ENCODE data around the gene IRF2BPL.
A peak's percentile ranks its signal among the peaks of the same experiment; 100 is the strongest.

The IRF2BPL gene

DNA sequence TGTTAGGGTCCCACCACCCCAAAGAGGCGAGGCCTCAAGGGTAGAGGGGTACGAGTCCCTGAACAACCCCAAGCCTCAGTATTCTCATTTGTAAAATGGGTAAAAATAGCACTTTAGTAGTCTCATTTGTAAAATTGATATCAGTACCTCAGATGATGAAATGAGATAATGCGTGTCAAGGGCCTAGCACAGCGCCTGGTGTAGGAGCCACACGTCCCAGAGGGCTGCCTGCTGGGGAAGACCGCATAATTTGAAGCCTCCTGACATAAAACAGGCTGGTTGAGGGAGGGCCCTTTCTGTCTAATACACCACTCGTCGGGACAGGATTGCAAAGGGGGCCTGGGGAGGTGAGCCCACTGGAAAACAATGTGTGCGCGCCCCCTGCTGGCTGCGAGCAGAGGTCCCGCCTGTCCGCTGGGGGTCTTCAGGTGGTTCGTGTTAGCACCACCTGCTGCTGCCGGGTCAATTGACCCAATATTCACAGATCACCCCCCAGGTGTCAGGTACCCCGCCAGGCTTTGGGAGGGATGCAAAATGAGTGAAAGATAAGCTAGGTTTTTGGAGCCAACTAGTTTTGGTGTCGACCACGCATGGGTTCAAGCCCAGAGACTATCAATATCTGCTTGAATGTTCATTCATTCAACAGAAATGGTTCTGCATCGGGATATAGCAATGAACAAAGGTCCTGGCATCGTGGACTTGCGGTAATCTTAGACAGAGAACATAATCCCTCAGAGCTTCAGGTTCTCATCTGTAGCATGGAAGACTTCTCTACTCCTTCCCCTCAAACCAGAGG, 24.7 kb upstream of the IRF2BPL start:
- peak; percentile 67 for DNase-seq

DNA sequence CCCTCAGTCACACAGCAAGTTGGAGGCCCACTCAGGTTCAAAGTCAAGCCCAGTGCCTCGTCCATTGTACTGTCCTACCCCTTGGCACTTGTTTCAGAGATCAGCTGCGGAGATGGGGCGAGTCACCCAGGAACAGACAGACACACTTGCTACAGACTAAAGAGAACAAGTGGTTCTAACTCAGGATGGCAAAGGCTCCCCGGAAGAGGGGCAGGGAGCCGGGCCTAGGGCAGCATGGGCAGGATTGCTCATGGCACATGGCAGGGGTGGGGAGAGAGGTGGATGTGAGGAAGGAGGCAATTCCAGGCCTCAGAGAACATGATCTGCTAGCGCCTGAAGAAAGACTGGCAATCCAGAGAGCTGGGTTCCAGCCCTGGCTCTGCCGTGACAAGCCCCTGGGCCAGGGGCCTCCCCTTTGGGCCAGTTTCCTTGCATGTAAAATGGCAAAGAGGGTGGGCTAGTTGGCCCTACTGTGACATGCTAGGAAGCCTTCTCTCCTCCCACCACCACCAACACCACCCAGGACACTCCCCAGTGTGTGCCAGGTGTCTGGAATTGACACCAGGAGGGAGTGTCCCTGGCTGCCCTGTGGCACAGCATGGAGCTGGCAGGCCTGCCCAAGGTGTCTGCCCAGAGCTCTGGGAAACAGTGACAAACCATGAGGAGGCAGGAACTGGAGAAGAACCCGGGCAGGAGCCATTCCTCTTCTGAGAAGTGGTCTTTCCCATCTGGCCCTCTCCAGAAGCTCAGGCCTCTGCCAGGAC, 24.0 kb upstream of the IRF2BPL start:
- DNase-seq, result no peak

DNA sequence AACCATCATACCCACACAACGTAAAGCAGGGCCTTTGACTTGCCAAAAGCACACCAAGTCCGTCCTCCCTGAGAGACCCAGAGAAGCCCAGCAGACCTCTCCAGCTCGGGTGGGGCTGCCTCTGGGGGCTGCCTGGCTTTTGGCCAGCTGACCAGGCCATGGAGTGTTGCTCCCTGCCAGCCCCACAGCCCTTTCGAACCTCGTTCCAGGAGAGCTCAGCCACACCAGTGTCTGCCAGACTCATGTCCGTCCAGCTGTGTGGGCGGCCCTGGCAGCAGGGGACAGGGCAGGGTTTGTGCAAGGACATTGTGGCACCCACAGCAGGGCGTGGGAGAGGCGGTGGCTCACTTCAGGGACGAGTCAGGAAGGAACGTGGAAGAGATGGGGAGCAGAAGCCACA, 22.6 kb upstream of the IRF2BPL start:
- DNase-seq, result no peak

DNA sequence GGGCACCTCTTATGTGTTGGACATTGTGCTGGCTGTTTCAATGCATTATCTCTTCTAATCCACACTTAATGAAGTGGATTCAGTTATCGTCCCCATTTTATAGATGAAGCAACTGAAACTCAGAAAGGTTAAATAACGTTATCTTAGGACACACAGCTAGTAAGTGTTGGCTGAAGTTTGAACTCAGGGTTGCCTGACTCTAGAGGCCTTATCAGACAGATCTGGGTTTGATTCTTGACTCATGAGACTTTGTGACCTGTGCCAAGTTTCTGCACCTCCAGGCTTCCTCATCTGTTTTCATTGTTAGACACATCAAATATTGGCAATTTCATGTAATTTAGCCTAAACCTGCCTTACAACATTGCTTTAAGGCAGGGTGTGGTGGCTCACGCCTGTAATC, 18.2 kb upstream of the IRF2BPL start:
- DNase-seq, result no peak

DNA sequence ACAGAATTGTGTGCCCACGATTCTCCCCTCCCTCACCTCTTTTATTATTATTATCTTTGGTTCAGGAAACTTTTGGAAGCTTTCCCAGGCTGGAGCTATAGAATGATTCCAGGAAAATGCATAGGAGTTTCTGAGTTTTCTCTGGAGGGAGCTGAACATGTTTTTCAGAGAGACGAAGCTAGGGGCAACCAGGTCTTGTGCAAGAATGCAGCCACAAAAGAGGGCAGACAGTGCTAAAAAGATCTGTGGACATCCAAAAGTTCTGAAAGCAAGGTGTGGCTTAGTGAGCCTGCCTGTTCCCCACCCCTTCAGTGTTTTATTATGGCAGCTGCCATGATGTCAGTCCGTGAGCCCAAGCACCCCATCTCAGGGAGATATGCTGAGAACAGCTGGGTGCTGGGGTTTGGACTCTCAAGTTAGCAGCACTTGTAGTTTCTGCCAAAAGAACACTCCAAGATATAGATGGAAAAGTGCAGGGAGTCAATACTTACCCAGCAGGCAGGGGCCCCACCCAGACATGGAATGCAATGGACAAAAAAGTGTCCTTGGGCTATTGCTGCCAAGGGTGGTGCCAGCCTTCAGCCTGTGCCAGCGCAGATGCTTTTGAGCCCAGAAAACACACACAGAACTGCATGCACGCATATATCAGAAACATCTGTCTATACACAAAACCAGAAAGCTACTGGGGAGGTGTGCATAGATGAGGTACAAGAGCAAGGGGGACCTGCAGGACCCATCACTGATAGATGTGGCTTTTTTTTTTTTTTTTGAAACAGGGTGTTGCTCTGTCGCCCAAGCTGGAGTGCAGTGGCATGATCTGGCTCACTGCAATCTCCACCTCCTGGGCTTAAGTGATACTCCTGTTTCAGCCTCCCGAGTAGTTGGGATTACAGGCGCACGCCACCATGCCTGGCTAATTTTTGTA, 17.0 kb upstream of the IRF2BPL start:
- DNase-seq, result no peak

DNA sequence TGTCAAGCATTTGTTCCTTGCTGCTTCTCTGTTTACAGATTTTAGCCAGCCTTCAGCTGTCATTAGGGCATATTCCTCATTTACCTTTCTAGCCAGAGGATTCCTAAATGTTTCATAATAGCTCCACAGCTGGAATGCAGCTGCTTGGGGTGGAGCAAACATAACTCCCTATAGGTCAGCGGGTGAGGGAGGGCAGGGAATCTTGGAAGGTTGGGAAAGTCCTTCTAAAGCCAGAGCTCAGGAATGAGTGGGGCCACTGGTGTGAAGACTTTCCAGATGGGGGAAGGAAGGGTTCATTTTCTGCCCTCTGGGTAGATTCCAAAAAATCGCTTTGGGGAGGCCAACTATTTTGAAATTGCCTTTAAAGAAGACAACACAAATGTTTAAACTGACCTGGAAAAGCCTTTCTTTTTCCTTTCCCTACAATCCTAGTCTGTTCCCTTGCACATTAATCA, 16.3 kb upstream of the IRF2BPL start:
- DNase-seq, result no peak

DNA sequence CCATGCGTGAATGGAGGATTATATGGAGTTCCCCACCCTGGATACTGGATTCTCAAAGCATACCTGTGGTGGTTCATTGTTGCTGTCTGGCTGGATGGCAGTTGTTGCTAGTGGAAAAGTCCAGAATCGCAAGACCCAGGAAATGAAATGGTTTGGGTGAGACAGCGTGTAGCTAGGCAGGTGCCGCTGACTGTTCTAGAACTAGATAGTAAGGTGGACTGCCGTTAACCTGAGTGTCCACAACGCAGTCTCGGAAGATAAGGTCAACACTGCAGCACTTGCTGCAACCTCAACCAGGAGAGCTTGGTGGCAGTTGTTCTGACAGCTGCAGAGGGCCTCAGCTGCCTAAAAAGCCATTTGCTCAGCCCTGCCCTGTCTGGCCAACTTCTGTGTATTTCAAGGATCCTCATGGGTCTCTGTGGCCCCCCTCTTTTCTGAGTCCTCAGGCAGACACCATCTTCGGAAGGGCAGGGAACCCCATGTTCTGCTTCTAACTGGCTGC, 15.5 kb upstream of the IRF2BPL start:
- DNase-seq, result no peak

DNA sequence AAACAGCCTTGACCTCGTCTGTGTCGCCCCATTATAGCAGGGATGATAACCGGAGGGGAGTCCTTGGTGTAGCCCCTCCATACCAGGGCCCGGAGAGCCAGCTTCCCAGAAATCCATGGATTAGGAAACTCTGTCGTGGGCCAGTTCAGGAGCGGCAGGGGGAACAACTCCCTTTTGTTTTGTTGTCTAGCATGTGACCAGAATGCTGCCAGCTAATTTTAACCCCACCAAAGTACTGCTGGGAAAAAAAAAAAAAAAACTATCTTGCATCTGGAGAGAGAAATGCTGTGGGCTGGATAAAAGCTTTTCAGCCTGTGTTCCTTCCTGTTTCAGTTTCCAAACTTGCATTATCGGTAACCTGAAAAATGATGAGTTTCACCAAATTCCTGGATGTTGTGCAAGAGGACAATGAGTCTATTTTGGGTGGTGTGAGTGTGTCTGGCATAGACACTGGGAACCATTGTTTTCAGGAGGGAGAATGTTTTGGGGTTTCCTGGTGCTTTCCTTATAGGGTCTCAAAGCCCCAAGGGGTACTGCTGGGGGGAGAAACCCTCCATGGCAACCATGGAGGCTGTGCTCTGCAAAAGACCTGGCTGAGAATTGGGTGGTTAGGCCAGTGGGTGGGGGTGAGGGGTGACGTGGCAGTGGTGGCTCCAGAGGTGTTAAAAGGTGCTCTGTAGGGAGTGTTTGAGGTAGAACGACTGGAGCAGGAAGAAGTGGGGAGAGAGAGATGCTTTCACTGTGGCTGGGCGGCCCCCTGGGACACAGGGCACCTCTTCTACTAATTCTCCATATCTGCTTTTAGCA, 14.9 kb upstream of the IRF2BPL start:
- peak; percentile 67 for DNase-seq

DNA sequence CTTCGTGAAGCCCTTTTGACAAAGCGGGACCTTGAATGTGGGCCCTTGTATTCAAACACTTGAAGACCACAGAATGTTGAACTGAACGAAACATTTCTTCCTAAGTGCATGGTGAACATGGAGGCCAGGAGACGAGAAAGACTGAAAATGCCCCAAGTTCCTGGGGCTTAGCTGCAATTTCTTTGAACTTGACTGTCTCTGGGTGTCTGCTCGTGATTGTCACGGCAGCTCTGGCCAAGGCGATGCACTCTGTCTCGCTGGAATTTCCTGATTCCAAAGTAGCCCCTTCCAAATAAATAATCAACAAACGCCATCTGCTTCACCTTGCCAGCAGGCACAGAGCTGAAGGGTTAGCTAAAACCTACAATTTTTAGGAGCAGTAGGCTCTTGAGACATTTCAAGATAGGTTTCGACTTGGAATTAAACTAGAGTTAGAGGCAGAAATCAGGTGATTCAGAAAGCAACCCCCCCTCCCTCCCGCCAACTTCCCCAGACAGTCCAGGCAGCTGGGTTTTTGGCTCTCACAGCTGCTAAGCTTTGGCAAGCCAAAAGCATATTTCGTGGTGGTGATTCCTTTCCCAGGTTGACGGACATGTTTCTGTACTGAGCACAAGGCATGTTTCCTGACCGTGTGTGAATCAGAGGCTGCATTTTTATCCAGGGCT, 13.5 kb upstream of the IRF2BPL start:
- no peak for DNase-seq

DNA sequence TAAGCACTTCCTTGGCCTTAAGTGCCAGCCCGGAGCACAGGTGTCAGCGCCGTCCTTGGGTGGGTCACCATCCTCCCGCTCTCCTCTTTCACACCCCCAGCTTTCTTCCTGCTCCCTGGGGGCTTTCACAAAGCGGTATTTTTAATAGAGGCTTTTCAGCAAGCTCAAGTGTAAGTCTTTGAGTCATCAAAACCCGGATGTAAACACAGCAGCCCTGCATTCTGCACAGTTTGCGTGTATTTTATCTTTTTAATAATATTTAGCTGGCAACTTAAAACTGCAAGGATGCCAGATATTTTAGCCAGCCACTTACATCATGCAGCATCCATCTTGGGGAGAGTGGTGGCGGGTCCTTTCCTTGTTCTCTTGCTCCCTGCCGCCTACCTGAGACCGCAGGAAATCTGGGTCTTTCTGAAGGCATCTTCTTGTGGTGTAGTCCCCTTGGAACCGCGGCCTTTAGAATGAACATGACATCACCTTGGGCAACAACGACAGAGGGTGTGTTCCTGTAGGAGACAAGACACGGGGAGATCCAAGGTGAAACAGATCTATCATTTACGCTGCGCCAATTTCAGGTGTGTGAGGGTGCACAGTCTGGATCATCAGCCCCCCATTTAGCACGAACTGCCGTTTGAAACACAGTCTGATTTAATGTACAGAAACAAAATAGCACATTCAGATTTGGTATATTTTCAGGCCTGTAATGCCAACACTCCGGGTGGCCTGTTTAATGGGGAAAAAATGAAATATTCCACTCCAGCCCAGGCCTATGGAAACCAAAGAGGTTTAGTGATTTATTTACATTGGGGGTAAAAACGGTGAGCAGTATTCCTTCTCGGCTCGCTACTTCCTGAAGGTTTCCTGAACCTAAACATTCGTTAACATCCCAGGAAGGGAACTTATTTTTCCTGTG, 12.5 kb upstream of the IRF2BPL start:
- peak; percentile 32 for DNase-seq

DNA sequence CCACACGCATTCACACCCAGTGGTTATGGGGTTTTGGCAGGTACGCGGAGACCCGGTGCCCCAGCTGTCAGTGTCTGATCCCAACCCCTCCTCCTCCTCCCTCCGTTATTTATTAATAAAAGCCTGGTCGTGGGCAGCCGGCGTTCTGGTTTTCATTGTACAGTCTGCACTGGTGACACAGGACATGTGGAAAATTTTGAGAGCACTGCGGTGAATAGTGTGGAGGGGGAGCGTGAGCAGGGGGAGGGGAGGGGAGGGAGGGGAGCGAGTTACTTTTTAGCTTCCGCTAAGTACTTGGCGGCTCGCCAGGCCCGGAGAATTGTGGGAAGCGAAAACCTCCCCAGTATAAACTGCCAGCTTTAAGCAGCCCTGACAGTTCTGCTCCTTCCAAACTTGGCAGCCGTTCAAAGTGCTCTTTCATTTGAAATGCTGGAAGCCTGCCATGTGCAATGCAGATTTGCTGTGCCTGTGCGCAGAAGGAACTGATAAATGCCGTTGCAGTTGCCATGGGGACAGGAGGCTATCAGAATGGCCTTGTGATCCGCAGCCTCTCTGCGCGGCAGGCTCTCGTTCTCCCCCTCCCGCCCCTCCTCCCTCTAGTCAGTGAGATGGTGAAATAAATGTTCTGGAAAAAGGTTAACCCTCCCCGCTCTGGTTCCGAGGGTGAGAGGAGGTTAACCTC, 11.7 kb upstream of the IRF2BPL start:
- peak; percentile 91 for DNase-seq

DNA sequence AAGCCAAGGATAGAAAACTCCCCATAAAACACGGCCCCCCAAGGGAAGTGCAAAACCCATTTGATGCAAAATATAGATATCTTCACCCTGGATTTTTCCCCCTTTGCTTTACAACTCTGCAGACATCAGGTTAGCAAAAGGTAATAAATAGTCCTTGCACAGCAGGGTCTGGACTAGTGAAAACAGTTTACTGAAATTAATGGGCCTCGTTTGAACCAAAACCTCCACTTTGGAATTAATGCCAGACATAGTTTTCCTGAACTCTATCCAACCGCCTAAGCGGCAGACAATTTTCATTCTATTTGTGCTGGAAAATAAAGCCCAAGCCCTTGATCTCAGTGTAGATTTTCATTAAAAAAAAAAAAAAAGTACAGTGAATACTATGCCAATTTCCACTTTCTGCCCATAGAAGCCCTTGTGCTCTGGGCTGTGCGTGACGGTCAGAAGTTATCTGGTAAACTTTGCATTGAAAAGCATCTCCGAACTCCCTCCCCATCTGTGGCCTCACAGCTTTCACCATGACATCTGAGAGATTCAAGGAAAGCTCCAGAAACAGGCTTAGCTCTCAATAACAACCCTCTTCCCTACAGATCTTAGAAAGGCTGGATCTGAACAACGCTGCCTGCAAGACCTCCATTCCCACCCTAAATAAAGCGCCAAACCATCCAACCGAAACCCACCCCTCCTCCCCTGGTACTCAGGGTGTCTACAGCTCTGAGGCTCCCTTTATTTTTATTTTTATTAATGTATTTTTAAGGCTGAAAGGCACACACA, 11.0 kb upstream of the IRF2BPL start:
- no peak for DNase-seq

DNA sequence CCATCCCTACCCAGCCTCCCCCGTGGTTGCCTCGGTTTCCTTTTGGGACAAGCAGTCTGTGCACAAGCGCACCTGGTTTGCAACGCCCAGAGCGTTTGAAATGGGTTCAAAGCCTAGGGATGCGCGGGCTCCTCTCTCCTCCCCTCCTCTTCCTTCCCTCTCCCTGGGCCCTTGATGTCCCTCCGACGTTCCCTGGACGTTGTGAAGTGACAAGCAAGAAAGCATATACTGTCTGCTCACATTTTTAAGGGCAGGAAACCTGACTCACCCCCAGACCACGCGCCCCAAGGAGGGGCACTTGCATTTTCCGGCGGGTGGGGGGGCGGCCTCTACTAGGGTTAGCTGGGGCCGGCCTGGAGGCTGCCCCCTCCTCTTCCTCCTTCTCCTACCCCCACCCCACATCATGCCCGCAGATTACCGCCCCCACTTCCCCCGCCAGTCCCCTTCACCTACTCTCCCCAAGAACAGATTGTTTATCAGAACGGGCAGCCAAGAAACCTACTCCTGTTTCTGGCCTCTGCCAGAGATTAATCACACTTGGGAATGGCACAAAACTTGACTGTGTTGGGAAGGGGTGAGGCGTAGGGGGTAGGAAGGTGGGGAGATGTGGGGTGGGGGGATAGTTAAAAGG, 9.5 kb upstream of the IRF2BPL start:
- peak; percentile 59 for DNase-seq

DNA sequence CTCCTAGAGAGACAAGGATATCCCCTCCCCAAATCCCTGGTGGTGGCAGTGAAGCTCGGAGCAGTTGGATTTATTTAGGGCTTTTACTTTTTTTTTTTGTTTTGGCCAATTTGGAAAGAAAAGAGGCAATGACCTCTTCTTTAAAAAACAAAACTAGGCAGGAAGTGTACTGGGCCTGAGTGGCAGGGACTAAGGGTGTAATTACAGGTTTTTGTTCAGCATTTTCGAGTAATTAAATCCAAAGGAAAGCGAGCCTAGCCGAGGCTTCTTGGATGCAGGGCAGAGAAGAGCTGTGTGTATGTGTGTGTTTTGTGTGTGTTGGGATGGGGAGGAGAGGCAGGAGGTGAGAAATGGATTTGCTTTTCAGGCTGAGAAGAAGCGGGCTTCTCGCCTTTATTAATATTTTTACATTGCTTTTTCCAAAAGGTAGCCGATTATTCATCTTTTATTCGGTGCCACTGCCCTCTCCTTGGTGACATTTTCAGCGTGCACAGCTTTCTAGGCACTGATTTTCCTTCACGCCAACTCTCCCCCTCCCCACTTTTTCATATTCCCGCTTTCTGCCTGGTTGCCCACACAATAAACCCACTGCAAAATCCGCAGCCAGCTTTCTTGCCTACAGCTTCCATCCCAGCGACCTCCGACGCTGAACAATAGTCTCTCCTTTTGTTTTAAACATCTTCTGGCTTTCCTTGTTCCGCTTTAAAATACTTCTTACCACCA, 8.9 kb upstream of the IRF2BPL start:
- DNase-seq, result no peak

DNA sequence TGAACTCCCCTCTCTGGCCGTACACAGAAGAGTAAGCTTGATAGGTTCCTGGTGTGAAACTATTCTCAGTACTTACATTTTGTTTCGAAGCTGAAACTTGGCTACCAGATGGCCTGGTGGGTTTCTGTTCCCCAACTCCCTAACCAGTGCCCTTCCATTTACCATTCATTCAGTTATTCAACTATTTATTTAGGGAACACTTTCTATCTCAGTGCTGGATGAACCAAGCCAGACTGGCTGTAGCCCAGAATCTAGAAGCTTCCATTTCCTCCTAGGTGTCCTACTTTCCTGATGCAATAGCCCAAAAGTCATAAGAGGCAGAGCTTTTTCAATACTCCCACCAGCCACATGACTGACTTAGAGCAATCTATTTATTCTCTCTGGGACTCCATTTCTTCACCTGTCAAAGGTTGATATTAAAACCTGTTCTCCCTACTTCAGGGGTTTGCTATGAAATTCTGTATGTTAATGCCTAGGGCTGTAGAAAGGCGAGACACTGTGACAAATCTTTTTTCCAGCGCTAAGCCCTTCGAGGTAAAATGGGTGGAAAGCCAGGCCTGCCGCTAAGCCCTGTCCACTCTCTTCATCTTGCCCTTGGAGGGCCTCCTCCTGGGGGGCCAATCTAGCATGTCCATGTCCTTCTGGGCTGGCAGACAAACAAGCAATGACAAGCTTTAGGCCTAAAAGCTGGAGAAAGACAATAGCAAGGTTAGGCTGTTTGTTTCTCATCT, 8.1 kb upstream of the IRF2BPL start:
- no peak for DNase-seq

DNA sequence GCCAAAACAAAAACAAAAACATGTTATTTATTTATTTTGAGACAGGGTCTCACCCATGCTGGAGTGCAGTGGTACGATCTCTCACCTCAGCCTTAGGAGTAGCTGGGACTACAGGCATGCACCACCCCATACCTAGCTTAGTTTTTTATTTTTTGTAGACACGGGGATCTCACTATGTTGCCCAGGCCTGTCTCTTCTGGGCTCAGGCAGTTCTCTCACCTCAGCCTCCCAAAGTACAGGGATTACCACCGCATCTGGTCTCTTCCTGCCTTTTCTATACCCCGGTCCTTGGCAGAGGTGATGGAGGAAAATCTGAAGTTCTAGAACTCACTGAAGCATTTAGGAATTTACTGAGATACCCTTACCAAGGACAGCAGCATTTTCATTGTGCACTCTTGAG, 6.8 kb upstream of the IRF2BPL start:
- no peak for DNase-seq
